DND-41 (cell line): ENCODE data around the gene TMED3.
A peak's percentile ranks its signal among the peaks of the same experiment; 100 is the strongest.

Experiments
- ATAC-seq: fragments of 200-7000 bp; cut with Tn5 transposase; 3 replicates; pipeline ENCODE4 v1.9.1; 2021; ENCODE audit warnings: low read depth; ENCODE audit not compliant: insufficient read depth
- DNase-seq: peaks from one replicate; pipeline ENCODE4 v3.0.0-alpha.2; 2020
- H2AFZ ChIP-seq: 2 replicates; pipeline ENCODE4 v1.6.0; 2012; ENCODE audit warnings: low read depth, low read length
- H3K27ac ChIP-seq: 2 replicates; pipeline ENCODE4 v1.5.1; 2012; ENCODE audit warnings: low read length, inconsistent platforms
- H3K27me3 ChIP-seq: fragments of 200-600 bp; sonication (generic); 2 replicates; pipeline ENCODE4 v1.6.0; 2012; ENCODE audit warnings: low read length, mild to moderate bottlenecking, inconsistent platforms; ENCODE audit not compliant: insufficient read depth, poor library complexity
- H3K36me3 ChIP-seq: 2 replicates; pipeline ENCODE4 v1.5.1; 2012; ENCODE audit warnings: low read length, inconsistent platforms; ENCODE audit not compliant: insufficient read depth
- H3K4me1 ChIP-seq: 2 replicates; pipeline ENCODE4 v1.5.1; 2012; ENCODE audit warnings: mild to moderate bottlenecking, low read length; ENCODE audit not compliant: insufficient read depth
- H3K4me2 ChIP-seq: 2 replicates; pipeline ENCODE4 v1.6.0; 2012; ENCODE audit warnings: mild to moderate bottlenecking, moderate library complexity, low read length, inconsistent platforms; ENCODE audit not compliant: insufficient read depth
- H3K4me3 ChIP-seq, 2 experiments: fragments of 200-600 bp in 1 of 2; shearing (Covaris generic) in 1 of 2; 2 replicates each; pipeline ENCODE4 v1.5.1; 2012 to 2016; ENCODE audit warnings: inconsistent platforms in 2 of 2, low read length in 2 of 2, mild to moderate bottlenecking in 2 of 2, low read depth in 1 of 2, moderate library complexity in 1 of 2
- H3K79me2 ChIP-seq: 2 replicates; pipeline ENCODE4 v1.6.0; 2012; ENCODE audit warnings: low read length, inconsistent platforms; ENCODE audit not compliant: insufficient read depth
- H3K9ac ChIP-seq: 2 replicates; pipeline ENCODE4 v1.6.0; 2012; ENCODE audit warnings: low read depth, mild to moderate bottlenecking, inconsistent platforms, low read length, moderate library complexity
- H3K9me3 ChIP-seq: 2 replicates; pipeline ENCODE4 v1.5.1; 2012; ENCODE audit warnings: low read length, moderate library complexity, mild to moderate bottlenecking, inconsistent platforms; ENCODE audit not compliant: insufficient read depth, severe bottlenecking
- H4K20me1 ChIP-seq: 2 replicates; pipeline ENCODE4 v1.6.0; 2012; ENCODE audit warnings: low read length; ENCODE audit not compliant: insufficient read depth
- EZH2 ChIP-seq: IDR thresholded peaks from 3 replicates; pipeline ENCODE4 v1.6.1; 2012; ENCODE audit warnings: borderline replicate concordance, low read depth, mild to moderate bottlenecking, moderate library complexity, low read length, inconsistent platforms; ENCODE audit not compliant: severe bottlenecking
- TF ChIP-seq, protein P1 (sequence below): IDR thresholded peaks from 2 replicates; pipeline ENCODE4 v1.5.1; 2012; ENCODE audit warnings: borderline replicate concordance, low read length, moderate library complexity, mild to moderate bottlenecking; ENCODE audit not compliant: poor library complexity, severe bottlenecking; ENCODE audit errors: extremely low read depth

Gene TMED3

DNA sequence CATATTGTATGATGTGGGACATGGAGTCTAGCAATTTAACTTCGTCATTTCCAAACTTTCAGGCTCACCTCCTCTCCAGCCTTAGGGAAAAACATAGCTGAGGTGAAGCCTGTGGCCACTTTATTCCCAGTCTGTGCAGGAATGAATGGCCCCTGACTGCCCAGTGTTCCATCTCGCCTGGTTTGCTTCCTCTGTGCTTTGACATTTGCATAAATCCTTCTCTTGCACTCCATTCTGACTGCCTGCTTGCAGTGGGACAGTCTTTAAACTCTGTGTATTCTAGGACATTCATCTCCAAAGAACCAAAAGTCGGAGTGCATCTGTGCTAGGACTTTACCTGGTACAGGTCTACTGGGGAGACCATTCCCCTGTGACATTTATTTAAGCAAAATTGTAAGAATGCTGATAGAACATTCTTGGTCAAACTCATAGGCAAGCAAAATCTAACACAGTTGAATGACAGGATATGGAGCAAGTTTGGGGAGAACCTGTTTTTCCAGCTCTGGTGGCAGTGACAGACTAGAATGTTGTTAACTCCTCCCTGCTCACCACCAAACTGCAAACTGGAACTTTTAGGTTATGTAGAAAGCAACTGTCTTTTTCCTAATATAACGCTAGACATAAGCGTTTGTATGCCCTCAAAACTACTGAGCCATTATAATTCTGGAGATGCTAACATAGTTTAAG lies 22.1 kb downstream of the TMED3 start:
- H4K20me1 ChIP-seq = no peaks in the 10 kb centered on the region
- H3K4me1 ChIP-seq = no peaks in the 10 kb centered on the region
- ATAC-seq (no peak), DNase-seq (no peak)
- no peaks in the 10 kb centered on the region for H3K79me2 ChIP-seq
- no peak overlapping the region for H3K27ac ChIP-seq
- no peaks in the 10 kb centered on the region for H3K27me3 ChIP-seq
- H2AFZ ChIP-seq = no peak overlapping the region
- no peak for TF ChIP-seq EZH2
- TF ChIP-seq, protein P1, sequence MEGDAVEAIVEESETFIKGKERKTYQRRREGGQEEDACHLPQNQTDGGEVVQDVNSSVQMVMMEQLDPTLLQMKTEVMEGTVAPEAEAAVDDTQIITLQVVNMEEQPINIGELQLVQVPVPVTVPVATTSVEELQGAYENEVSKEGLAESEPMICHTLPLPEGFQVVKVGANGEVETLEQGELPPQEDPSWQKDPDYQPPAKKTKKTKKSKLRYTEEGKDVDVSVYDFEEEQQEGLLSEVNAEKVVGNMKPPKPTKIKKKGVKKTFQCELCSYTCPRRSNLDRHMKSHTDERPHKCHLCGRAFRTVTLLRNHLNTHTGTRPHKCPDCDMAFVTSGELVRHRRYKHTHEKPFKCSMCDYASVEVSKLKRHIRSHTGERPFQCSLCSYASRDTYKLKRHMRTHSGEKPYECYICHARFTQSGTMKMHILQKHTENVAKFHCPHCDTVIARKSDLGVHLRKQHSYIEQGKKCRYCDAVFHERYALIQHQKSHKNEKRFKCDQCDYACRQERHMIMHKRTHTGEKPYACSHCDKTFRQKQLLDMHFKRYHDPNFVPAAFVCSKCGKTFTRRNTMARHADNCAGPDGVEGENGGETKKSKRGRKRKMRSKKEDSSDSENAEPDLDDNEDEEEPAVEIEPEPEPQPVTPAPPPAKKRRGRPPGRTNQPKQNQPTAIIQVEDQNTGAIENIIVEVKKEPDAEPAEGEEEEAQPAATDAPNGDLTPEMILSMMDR = no peak
- no peak overlapping the region for H3K4me3 ChIP-seq
- no peaks in the 10 kb centered on the region for H3K9me3 ChIP-seq
- no peak overlapping the region for H3K9ac ChIP-seq
- H3K36me3 ChIP-seq = peaks cover 3% of the 10 kb centered on the region
- H3K4me2 ChIP-seq = no peak overlapping the region

DNA sequence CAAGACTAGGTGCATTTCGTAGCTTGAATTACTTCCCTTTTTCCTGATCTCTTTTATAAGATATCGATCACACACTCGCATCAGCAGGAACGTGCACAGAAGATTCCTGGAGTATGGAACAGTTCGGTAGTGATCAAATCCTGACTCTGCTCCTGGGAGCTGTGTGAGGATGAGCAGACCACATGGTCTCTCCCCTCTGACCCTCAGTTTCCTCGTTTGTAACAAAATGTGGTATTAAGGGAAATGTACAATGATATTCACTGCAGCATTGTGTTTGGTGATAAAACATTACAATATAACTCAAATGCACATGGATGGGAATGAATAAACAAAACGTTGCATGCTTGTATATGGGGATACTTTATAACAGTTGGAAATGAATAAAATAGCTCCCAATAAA lies 26.7 kb downstream of the TMED3 start:
- ATAC-seq = no peak
- H3K4me2 ChIP-seq = no peak overlapping the region
- H3K27me3 ChIP-seq = no peaks in the 10 kb centered on the region
- H3K4me3 ChIP-seq = no peak overlapping the region
- H3K9ac ChIP-seq = no peak overlapping the region
- DNase-seq = no peak
- TF ChIP-seq, protein P1 = no peak
- no peak for TF ChIP-seq EZH2
- H3K79me2 ChIP-seq = no peaks in the 10 kb centered on the region
- H3K27ac ChIP-seq = no peak overlapping the region
- no peaks in the 10 kb centered on the region for H3K36me3 ChIP-seq
- H3K9me3 ChIP-seq = no peaks in the 10 kb centered on the region
- H4K20me1 ChIP-seq = no peaks in the 10 kb centered on the region
- H2AFZ ChIP-seq = no peak overlapping the region
- H3K4me1 ChIP-seq = no peaks in the 10 kb centered on the region

DNA sequence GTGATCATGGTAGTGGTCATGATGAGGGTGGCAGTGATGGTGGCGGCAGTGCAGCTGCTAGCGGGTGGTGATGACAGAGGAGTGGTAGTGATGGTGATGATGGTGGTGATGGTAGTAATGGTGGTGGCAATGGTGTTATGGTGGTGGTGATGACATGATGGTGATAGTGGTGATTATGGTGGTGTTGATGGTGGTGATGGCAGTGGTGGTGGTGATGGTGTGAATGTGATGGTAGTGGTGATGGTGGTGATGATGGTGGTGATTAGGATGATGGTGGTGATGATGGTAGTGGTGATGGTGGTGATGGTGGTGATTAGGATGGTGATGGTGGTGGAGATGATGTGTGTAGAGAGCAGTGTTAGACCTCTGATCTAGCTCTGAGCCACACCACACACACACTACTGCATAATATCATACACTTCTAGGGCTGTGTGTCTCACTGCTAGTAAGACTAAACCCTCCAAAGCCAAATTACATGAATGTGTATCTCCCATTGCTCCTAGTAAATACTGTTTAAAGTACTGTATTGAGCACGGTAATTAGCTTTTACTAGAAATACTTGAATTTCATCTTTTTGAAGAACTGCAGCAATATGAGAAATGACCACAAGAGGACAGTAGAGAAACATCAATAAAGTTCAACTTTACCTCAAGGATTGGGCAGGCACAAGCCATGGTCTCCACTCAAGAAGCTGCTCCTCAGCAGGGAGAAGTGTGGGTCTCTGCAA lies 28.8 kb downstream of the TMED3 start:
- H2AFZ ChIP-seq = no peak overlapping the region
- no peak overlapping the region for H3K9ac ChIP-seq
- H3K9me3 ChIP-seq = no peaks in the 10 kb centered on the region
- H3K36me3 ChIP-seq = no peaks in the 10 kb centered on the region
- no peaks in the 10 kb centered on the region for H3K27me3 ChIP-seq
- H4K20me1 ChIP-seq = no peaks in the 10 kb centered on the region
- peak; percentile 8 for DNase-seq
- TF ChIP-seq, protein P1 = peak; percentile 77
- no peak for TF ChIP-seq EZH2
- H3K4me2 ChIP-seq = no peak overlapping the region
- ATAC-seq = peak; percentile 33; the same call in 1 of the 3 replicates
- H3K4me1 ChIP-seq = no peaks in the 10 kb centered on the region
- no peak overlapping the region for H3K27ac ChIP-seq
- no peak overlapping the region for H3K4me3 ChIP-seq
- no peaks in the 10 kb centered on the region for H3K79me2 ChIP-seq
